ENCODE data around the gene OSTM1.

The OSTM1 gene

GRCh38 chr6:108074359-108075144 is at the start of gene OSTM1:
OSTM1 (minus strand) TSS chr6:108074741; CDS start chr6:108074651, 90 bp downstream.
- DNase-seq = peak; percentile 59

GRCh38 chr6:108123946-108124345 is 49.4 kb upstream of the OSTM1 start:
- DNase-seq = no peak

- DNase-seq = no peak
Measured at GRCh38 chr6:108123481-108123929, 49.0 kb upstream of the OSTM1 start.

- DNase-seq = no peak
Measured at GRCh38 chr6:108121612-108122011, 47.1 kb upstream of the OSTM1 start.

- no peak for DNase-seq
Measured at GRCh38 chr6:108120311-108120710, 45.8 kb upstream of the OSTM1 start.

- no peak for DNase-seq
Measured at GRCh38 chr6:108119769-108120141, 45.2 kb upstream of the OSTM1 start.

GRCh38 chr6:108118810-108119768 is 44.5 kb upstream of the OSTM1 start:
- no peak for DNase-seq

GRCh38 chr6:108118359-108118724 is 43.8 kb upstream of the OSTM1 start:
- DNase-seq = no peak

- DNase-seq = no peak
Measured at GRCh38 chr6:108117427-108118358, 43.2 kb upstream of the OSTM1 start.

GRCh38 chr6:108116546-108117426 is 42.2 kb upstream of the OSTM1 start:
- no peak for DNase-seq

- DNase-seq = peak; percentile 16
Measured at GRCh38 chr6:108115598-108116058, 41.1 kb upstream of the OSTM1 start.

GRCh38 chr6:108114841-108115597 is 40.5 kb upstream of the OSTM1 start:
- DNase-seq = no peak

- no peak for DNase-seq
Measured at GRCh38 chr6:108113557-108114519, 39.3 kb upstream of the OSTM1 start.

GRCh38 chr6:108108374-108108773 is 33.8 kb upstream of the OSTM1 start:
- DNase-seq = no peak

- no peak for DNase-seq
Measured at GRCh38 chr6:108107102-108107501, 32.6 kb upstream of the OSTM1 start.

GRCh38 chr6:108106694-108107093 is 32.2 kb upstream of the OSTM1 start:
- DNase-seq = no peak

- DNase-seq = no peak
Measured at GRCh38 chr6:108106261-108106660, 31.7 kb upstream of the OSTM1 start.

- DNase-seq = no peak
Measured at GRCh38 chr6:108105571-108105970, 31.0 kb upstream of the OSTM1 start.

GRCh38 chr6:108102965-108103364 is 28.4 kb upstream of the OSTM1 start:
- no peak for DNase-seq

- no peak for DNase-seq
Measured at GRCh38 chr6:108100003-108100402, 25.5 kb upstream of the OSTM1 start.

Data from NCI-H1092 (cell line).